Measurements from ENCODE around the gene USP10. TPM values are rescaled to one million over a fixed set of nuclear protein-coding genes. Genes with fewer than 3 reads are reported as not detected.

Gene USP10
- total and polyA plus RNA-seq, 2 donors (not counting 3 experiments of a cell fraction or from before 2014, with no cell fraction given): 84.0 to 115 TPM

- H3K9me3 ChIP-seq (replicated peaks; ENCODE audit: control insufficient read depth, insufficient read depth, low read length): no peaks in the 10 kb centered on the region
- POLR2A ChIA-PET: no interaction called here
- FAIRE-seq: no peak
- no peaks in the 10 kb centered on the region for H3K27me3 ChIP-seq (ENCODE audit: control insufficient read depth in 2 of 2, insufficient read depth in 2 of 2, low read length in 2 of 2)
- H4K20me1 ChIP-seq (replicated peaks; ENCODE audit: control insufficient read depth, extremely low read depth, insufficient read depth, low read length): no peaks in the 10 kb centered on the region
- no peak overlapping the region for H2AFZ ChIP-seq (ENCODE audit: low read depth, low read length)
- TF ChIP-seq FOS (IDR thresholded peaks at IDR 0.05; ENCODE audit: borderline replicate concordance, insufficient read depth, low read length) (no peak), JUN (IDR thresholded peaks at IDR 0.05; ENCODE audit: borderline replicate concordance, insufficient read depth, insufficient read length, low read depth) (no peak), POLR2A (IDR thresholded peaks at IDR 0.05; ENCODE audit: low read depth, low read length) (no peak), MYC (IDR thresholded peaks at IDR 0.05; ENCODE audit: low read depth, low read length) (no peak), POLR2AphosphoS5 (IDR thresholded peaks at IDR 0.05; ENCODE audit: insufficient read depth, low read depth, low read length) (no peak), MAX (IDR thresholded peaks at IDR 0.05; ENCODE audit: insufficient read depth, insufficient read length) (no peak), GATA2 (IDR thresholded peaks at IDR 0.05; ENCODE audit: insufficient read depth, insufficient read length, low read depth, low read length) (no peak), CTCF (IDR thresholded peaks at IDR 0.05; ENCODE audit: extremely low read depth in 1 of 2, insufficient read depth in 1 of 2, low read depth in 1 of 2, low read length in 2 of 2) (no peak), EZH2 (IDR thresholded peaks at IDR 0.05; ENCODE audit: borderline replicate concordance, low read depth, low read length, severe bottlenecking) (no peak)
- no peaks in the 10 kb centered on the region for H3K9me1 ChIP-seq (replicated peaks; ENCODE audit: control insufficient read depth, extremely low read depth, insufficient read depth, low read length)
- H3K27ac ChIP-seq (ENCODE audit: insufficient read depth, low read depth, low read length): no peak overlapping the region
- no peak overlapping the region for H3K4me2 ChIP-seq (ENCODE audit: insufficient read depth, low read length)
- CTCF ChIA-PET: interaction anchor here (0.8 to 6.9 kb wide), 3 partner anchors 15 to 44 kb away, joined by 3 to 66 read pairs (median 4); no protein-coding TSS in a partner anchor
- H3K36me3 ChIP-seq (ENCODE audit: control insufficient read depth in 2 of 2, extremely low read depth in 1 of 2, insufficient read depth in 2 of 2, low read length in 2 of 2): peaks cover 7 to 46% of the 10 kb centered on the region in 2 experiments
- intact Hi-C loops (cut with micrococcal nuclease): no loop called here
- peaks cover 6% of the 10 kb centered on the region for H3K4me1 ChIP-seq (ENCODE audit: control insufficient read depth, extremely low read depth, insufficient read depth, low read length)
- H3K79me2 ChIP-seq (ENCODE audit: control insufficient read depth, insufficient read depth, low read length): no peaks in the 10 kb centered on the region
- BruUV-seq (replicated peaks): no TSS peak
- no peak for DNase-seq (ENCODE audit: low read depth, low spot score)
- H3K9ac ChIP-seq (replicated peaks; ENCODE audit: extremely low read depth, insufficient read depth, low read length): no peak overlapping the region
- dilution Hi-C loops (cut with MboI; ENCODE audit: extremely low pct_ligation_motif_present, low sequenced_read_pairs): no loop called here
- no peak overlapping the region for H3K4me3 ChIP-seq (replicated peaks in 1 of 3; ENCODE audit: insufficient read depth in 1 of 3, low read depth in 1 of 3, low read length in 3 of 3)
These were observed 42.5 kb upstream of the USP10 start for GRCh38 chr16:84657229-84657837.

All from endothelial cell of umbilical vein (primary cell).